SK-MEL-5 (cell line): Measurements from ENCODE around the gene SPTLC3. TPM values are rescaled to one million over a fixed set of nuclear protein-coding genes. Genes with fewer than 3 reads are reported as not detected.
"Not testable (repeated sequence)": the region's sequence is repeated elsewhere in the genome, so short reads cannot be mapped to it uniquely, and the experiment has no call there.

Source experiments
- DNase-seq: peaks from one replicate; pipeline ENCODE4 v3.0.0-alpha.2; 2016; ENCODE audit warnings: low read depth, low spot score
- in situ Hi-C: cut with HindIII; loops from 2 replicates; pipeline ENCODE4 v1.10.0; 2016; ENCODE audit warnings: low sequenced_read_pairs, high pct_unique_total_duplicates, low pct_unique_long_range_greater_than_20kb
- total RNA-seq: library from RNA; depleted of rRNA; stranded (reverse); fragments of >200 nt; shearing (Covaris generic); gene quantifications from 2 replicates; pipeline ENCODE4 v1.2.3, GENCODE V29; 2014

The SPTLC3 gene
- total RNA-seq, 1 experiment from 2014 or later, result 2.0 TPM

- in situ Hi-C loops, result no loop called here
Measured at GRCh38 chr20:12978613-12979495, 29.9 kb upstream of the SPTLC3 start.

GRCh38 chr20:12979713-12980112 is 29.1 kb upstream of the SPTLC3 start:
- DNase-seq, in situ Hi-C loops: not testable (repeated sequence)

More at GRCh38 chr20:12978613-12979495, 29.9 kb upstream of the SPTLC3 start:
- DNase-seq, result no peak

- in situ Hi-C loops, result no loop called here
- DNase-seq, result no peak
Measured at GRCh38 chr20:12982098-12982497, 26.7 kb upstream of the SPTLC3 start.

- in situ Hi-C loops, result no loop called here
- DNase-seq, result no peak
Measured at GRCh38 chr20:12984069-12984765, 24.6 kb upstream of the SPTLC3 start.

GRCh38 chr20:12984863-12985262 is 23.9 kb upstream of the SPTLC3 start:
- no peak for DNase-seq
- in situ Hi-C loops, result no loop called here

- DNase-seq, result no peak
- in situ Hi-C loops, result no loop called here
Measured at GRCh38 chr20:12987261-12987660, 21.5 kb upstream of the SPTLC3 start.

GRCh38 chr20:12989586-12990115 is 19.1 kb upstream of the SPTLC3 start:
- peak; percentile 58 for DNase-seq
- in situ Hi-C loops, result no loop called here

- in situ Hi-C loops, result no loop called here
- no peak for DNase-seq
Measured at GRCh38 chr20:12997128-12997655, 11.6 kb upstream of the SPTLC3 start.

- in situ Hi-C loops, result no loop called here
Measured at GRCh38 chr20:12998046-12998445, 10.7 kb upstream of the SPTLC3 start.

GRCh38 chr20:12999201-12999600 is 9.6 kb upstream of the SPTLC3 start:
- in situ Hi-C loops, result no loop called here
- no peak for DNase-seq

More at GRCh38 chr20:12998046-12998445, 10.7 kb upstream of the SPTLC3 start:
- DNase-seq, result no peak

- in situ Hi-C loops, result no loop called here
- DNase-seq, result no peak
Measured at GRCh38 chr20:13002251-13002650, 6.5 kb upstream of the SPTLC3 start.

GRCh38 chr20:13006825-13007224 is 1.9 kb upstream of the SPTLC3 start:
- DNase-seq, result no peak
- in situ Hi-C loops, result no loop called here

- in situ Hi-C loops, result no loop called here
- no peak for DNase-seq
Measured at GRCh38 chr20:13007596-13007995, 1.2 kb upstream of the SPTLC3 start.

- peak; percentile 64 for DNase-seq
- in situ Hi-C loops, result no loop called here
Measured at GRCh38 chr20:13009682-13010406, 1.1 kb downstream of the SPTLC3 start.

GRCh38 chr20:13012886-13013285 is 4.1 kb downstream of the SPTLC3 start:
- DNase-seq, result peak; percentile 47
- in situ Hi-C loops, result no loop called here

- DNase-seq, result no peak
- in situ Hi-C loops, result no loop called here
Measured at GRCh38 chr20:13013411-13013810, 4.6 kb downstream of the SPTLC3 start.

- in situ Hi-C loops, result no loop called here
Measured at GRCh38 chr20:13017235-13017634, 8.5 kb downstream of the SPTLC3 start.

More at GRCh38 chr20:13017235-13017634, 8.5 kb downstream of the SPTLC3 start:
- DNase-seq, result peak; percentile 6
